ENCODE measurements around the gene SLC23A2.
"Not testable (repeated sequence)": the region's sequence is repeated elsewhere in the genome, so short reads cannot be mapped to it uniquely, and the experiment has no call there.

Gene SLC23A2

GRCh38 chr20:4886771-4887527 lies 114.4 kb downstream of the SLC23A2 start:
- no peak overlapping the region for H3K27ac ChIP-seq
- DNase-seq (ENCODE audit: low read depth, low spot score), result no peak

- H3K27ac ChIP-seq, result no peak overlapping the region
- DNase-seq (ENCODE audit: low read depth, low spot score), result no peak
Observed at GRCh38 chr20:4885877-4886276, 115.4 kb downstream of the SLC23A2 start.

DNA sequence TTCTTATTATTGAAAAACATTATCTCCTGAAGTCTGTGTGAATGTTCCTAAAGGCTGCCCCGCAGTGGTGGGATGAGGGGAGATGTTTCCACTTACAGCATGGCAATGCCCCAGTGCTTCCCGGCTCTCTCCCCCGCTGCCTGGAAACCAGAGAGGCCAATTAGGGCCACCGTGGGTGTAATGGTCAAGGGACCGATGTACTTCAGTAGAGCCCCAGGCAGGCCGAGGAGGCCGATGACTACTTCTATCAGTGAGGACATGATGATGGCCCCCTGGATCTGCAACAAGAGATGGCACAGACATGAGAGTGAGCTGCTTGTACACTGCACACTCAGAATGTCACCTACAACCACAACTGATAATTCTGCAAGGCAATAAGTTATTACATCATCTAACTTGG lies 117.8 kb downstream of the SLC23A2 start:
- no peak for DNase-seq (ENCODE audit: low read depth, low spot score)

GRCh38 chr20:4883051-4883450 lies 118.3 kb downstream of the SLC23A2 start:
- DNase-seq (ENCODE audit: low read depth, low spot score), result no peak
- H3K27ac ChIP-seq, result no peak overlapping the region

More for the DNA sequence above, 117.8 kb downstream of the SLC23A2 start:
- H3K27ac ChIP-seq, result no peak overlapping the region

DNA sequence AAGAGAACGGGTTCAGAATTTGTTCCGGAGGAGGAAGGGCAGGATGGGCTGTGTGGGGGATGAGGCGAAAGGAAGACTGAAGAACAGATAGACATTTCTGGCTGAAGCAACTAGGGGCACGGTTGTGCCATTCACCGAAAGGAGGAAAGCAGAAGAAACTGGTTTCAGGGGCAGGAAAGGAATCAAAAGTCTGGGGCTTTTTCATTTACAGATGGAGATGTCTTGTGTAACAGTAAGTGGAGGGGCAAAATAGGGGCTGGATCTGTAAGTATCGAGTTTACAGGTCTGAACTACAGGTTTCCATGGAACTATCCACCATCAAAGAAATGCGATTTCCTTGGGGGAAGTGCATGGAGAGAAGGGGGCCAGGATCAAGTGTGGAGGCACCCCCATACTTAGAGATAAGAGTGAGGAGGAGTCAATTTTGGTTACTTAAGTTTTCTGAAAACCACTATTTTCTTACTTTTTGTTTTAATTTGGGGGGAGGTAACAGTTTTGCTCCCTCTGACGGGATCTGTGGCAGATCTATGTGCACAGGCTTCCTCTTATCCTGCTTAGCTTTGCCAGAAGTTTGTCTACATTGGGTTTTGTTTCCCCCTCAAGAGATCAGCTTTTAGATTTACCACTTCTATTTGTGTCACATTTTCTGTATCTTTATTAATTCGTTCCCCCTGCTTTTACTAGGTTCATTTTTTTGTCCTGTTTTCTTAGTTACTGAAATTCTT lies 120.1 kb downstream of the SLC23A2 start:
- no peak for DNase-seq (ENCODE audit: low read depth, low spot score)
- no peak overlapping the region for H3K27ac ChIP-seq

DNA sequence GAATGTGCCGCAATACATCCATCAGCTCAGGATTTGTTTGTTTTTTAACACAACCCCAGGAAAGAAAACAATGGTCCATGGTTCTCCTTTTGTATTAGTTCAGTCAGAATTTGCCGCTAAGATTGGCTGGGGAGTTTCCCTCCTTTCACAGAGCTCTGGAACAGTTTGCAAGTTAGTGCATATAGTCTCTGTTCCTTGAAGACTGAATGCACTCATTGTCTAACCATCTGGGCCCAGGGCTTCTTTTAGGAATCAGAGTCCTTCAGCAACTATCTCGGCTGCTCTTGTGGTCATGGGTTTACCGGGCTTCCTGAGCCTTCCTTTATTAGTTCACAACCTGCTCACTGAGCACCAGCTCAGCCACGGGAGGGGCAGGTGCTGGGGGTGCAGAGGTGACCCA lies 121.3 kb downstream of the SLC23A2 start:
- no peak overlapping the region for H3K27ac ChIP-seq
- DNase-seq (ENCODE audit: low read depth, low spot score), result no peak

GRCh38 chr20:4878099-4878498 lies 123.2 kb downstream of the SLC23A2 start:
- DNase-seq (ENCODE audit: low read depth, low spot score); H3K27ac ChIP-seq: not testable (repeated sequence)

DNA sequence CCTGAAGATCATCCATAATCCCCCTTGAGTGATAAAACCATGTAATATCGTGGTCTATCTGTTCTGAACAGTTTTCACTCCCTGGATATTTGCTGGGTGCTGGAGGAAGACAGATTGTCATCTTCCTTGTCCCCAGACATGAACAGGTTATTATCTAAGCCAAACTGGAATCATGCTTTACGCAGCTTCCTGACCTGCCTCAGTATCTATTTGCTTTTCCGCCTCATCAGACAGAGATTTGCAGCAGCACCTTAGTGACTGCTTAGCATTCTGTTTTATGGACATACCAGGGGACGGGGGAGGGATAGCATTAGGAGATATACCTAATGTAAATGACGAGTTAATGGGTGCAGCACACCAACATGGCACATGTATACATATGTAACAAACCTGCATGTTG lies 124.6 kb downstream of the SLC23A2 start:
- DNase-seq (ENCODE audit: low read depth, low spot score), result no peak
- H3K27ac ChIP-seq, result no peak overlapping the region

- no peak overlapping the region for H3K27ac ChIP-seq
- DNase-seq (ENCODE audit: low read depth, low spot score), result no peak
Observed at GRCh38 chr20:4876301-4876700, 125.0 kb downstream of the SLC23A2 start.

DNA sequence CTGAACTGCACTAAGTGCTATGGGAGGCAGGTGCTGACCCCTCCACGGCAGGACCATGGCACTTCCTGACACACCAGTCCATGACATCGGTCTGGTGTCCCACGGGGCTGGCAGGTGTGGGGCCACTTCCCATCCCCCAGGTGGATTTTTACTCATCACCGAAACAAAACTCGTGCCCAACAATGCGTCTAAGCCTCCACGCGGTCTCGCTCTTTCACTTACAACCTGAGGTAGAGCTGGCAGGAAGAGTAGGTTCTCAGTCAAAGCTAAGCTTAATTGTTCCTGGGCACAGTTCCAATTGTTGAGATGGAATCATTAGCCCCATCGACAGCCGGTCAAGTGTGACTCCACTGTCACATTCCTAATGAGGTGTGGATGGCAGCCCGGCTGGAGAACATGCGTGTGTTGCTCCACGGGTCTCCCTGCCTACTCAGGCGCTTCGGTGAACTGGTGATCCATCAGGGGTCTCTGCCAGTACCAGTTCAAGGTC lies 125.7 kb downstream of the SLC23A2 start:
- H3K27ac ChIP-seq, result no peak overlapping the region
- DNase-seq (ENCODE audit: low read depth, low spot score), result no peak

DNA sequence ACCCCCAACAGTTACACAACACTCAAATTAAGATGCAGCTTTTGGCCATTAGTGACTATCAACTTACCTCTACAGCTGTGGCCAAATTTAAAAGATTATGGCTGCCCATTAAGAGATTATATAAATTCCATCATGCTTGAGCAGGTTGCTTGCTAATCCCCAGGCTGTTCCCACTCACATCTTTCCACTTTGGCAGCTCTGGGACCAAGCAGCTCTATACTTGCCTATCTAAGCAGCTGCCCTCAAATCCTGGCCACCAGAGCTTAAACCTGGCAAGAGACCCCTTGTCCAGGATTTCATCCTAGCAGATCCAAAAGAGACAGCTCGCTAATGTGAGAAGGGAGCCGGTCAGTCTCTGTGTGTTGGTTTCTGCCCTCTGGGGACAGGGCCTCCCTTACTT lies 127.9 kb downstream of the SLC23A2 start:
- no peak for DNase-seq (ENCODE audit: low read depth, low spot score)
- H3K27ac ChIP-seq, result no peak overlapping the region

DNA sequence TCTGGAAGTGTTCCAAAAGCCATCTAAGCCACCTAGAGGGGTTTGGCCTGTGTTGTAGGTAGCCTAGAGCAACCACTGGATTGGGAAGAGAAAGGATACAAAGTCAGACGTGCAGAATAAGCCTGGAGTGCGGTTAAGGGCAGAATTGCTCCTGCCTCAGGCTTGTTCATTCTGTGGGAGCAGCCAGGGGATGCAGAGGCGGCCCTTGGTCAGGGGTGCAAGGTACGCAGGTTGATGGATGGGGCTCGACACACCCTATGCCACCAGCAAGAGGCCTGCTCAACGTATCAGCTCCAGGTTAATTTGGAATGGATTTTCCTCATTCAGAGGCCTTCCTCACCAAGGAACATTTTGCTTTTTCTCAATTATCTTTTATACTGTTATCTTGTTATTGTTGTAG lies 129.8 kb downstream of the SLC23A2 start:
- no peak for DNase-seq (ENCODE audit: low read depth, low spot score)
- no peak overlapping the region for H3K27ac ChIP-seq

GRCh38 chr20:4870906-4871305 lies 130.4 kb downstream of the SLC23A2 start:
- no peak overlapping the region for H3K27ac ChIP-seq
- DNase-seq (ENCODE audit: low read depth, low spot score), result no peak

DNA sequence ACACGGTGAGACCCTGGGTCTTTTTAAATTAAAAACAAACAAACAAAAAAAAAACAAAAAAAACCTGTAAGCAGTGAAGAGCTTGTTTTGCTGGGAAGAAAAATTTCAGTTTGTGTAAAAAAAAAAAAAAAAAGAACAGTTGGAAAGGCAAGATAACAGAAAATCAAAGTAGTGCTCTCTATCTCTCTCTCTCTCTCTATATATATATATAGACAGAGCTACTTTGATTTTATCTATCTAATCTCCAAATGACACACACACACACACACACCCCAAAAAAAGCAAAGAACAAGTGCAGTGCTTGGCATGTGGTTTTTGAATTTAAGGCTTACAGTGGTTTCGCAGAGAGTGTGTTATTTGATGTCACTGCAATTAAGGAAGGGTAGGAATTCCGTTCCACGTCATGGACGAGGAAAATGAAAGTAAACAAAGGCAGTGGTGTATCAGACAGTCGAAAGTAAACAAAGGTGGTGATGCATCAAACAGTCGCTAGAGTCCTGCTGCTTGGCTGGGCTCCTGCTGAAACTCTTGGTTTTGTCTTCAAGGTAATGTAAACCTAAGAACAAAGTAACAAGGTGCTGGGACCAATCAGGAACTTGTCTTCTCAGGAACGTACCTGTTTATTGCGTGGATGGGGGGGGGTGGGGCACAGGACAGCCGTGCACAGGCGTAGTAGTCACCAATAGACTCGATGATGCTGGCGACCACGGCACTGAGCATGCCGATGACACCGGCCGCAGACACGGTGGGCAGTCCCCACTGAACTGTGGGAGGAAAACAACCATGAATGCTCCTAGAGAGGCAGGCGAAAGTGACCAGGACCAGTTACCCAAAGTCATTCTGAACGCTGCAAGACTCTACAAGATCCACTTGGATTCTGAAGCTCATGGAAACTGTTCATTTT lies 131.8 kb downstream of the SLC23A2 start:
- peak overlapping the region; percentile 30 for H3K27ac ChIP-seq
- peak; percentile 93 for DNase-seq (ENCODE audit: low read depth, low spot score)

- H3K27ac ChIP-seq, result peak overlapping the region; percentile 21
- no peak for DNase-seq (ENCODE audit: low read depth, low spot score)
Observed at GRCh38 chr20:4867051-4867450, 134.3 kb downstream of the SLC23A2 start.

GRCh38 chr20:4866429-4866828 lies 134.9 kb downstream of the SLC23A2 start:
- H3K27ac ChIP-seq, result peak overlapping the region; percentile 21

DNA sequence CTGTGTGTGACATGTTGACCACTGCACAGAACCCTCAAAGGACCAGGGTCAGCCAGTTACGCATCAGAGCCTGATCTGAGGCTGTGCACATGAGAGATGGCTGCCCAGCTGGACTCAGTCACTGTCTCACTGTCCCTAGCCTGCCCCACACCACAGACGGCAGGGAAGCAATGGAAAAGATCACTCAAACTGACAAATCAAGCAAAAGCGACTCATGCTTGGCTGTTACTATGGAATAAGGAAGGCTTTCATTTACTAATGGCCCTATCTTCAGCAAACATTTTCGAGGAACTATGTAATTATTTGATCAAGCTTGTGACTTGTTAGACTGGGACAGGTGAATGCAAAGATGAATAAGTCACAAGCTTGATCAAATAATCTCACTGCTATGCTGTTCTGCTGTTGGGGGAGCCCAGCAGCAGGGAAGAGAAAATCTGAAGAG lies 137.0 kb downstream of the SLC23A2 start:
- no peak overlapping the region for H3K27ac ChIP-seq
- no peak for DNase-seq (ENCODE audit: low read depth, low spot score)

More at GRCh38 chr20:4866429-4866828, 134.9 kb downstream of the SLC23A2 start:
- DNase-seq (ENCODE audit: low read depth, low spot score), result peak; percentile 53

DNA sequence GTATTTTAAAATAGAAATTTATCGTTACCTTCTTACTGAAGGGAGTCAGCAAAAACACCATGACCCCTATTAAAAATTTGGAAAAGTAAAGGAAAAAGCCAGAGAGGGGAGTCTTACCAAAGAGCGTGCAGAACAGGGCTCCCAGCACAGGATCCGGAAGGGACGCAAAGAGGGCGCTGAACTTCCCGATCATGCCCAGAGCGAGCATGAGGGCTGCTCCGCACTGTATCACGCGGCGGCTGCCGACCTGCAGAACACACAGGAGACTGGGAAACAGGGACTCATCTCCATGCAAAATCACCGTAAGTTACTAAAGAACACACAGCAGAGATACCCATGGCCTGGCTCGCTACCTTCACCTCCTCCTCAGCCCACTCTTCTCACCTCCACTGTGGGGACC lies 138.6 kb downstream of the SLC23A2 start:
- DNase-seq (ENCODE audit: low read depth, low spot score), result no peak

GRCh38 chr20:4861961-4862360 lies 139.3 kb downstream of the SLC23A2 start:
- no peak overlapping the region for H3K27ac ChIP-seq
- no peak for DNase-seq (ENCODE audit: low read depth, low spot score)

More for the DNA sequence above, 138.6 kb downstream of the SLC23A2 start:
- no peak overlapping the region for H3K27ac ChIP-seq

- H3K27ac ChIP-seq, result no peak overlapping the region
- DNase-seq (ENCODE audit: low read depth, low spot score), result no peak
Observed at GRCh38 chr20:4858000-4858399, 143.3 kb downstream of the SLC23A2 start.

Measured in epithelial cell of prostate (primary cell).